HG02870 (cell line): Measurements from ENCODE around the gene CEP83.
A peak's percentile ranks its signal among the peaks of the same experiment; 100 is the strongest.
"Not testable (repeated sequence)": the region's sequence is repeated elsewhere in the genome, so short reads cannot be mapped to it uniquely, and the experiment has no call there.

Source experiments
- ATAC-seq: cut with Tn5 transposase; IDR thresholded peaks from one replicate; pipeline ENCODE4 v1.9.1; 2021; ENCODE audit warnings: mild to moderate bottlenecking, moderate library complexity; ENCODE audit not compliant: unreplicated experiment

The CEP83 gene, protein sequence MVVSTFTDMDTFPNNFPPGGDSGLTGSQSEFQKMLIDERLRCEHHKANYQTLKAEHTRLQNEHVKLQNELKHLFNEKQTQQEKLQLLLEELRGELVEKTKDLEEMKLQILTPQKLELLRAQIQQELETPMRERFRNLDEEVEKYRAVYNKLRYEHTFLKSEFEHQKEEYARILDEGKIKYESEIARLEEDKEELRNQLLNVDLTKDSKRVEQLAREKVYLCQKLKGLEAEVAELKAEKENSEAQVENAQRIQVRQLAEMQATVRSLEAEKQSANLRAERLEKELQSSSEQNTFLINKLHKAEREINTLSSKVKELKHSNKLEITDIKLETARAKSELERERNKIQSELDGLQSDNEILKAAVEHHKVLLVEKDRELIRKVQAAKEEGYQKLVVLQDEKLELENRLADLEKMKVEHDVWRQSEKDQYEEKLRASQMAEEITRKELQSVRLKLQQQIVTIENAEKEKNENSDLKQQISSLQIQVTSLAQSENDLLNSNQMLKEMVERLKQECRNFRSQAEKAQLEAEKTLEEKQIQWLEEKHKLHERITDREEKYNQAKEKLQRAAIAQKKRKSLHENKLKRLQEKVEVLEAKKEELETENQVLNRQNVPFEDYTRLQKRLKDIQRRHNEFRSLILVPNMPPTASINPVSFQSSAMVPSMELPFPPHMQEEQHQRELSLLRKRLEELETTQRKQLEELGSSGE

DNA sequence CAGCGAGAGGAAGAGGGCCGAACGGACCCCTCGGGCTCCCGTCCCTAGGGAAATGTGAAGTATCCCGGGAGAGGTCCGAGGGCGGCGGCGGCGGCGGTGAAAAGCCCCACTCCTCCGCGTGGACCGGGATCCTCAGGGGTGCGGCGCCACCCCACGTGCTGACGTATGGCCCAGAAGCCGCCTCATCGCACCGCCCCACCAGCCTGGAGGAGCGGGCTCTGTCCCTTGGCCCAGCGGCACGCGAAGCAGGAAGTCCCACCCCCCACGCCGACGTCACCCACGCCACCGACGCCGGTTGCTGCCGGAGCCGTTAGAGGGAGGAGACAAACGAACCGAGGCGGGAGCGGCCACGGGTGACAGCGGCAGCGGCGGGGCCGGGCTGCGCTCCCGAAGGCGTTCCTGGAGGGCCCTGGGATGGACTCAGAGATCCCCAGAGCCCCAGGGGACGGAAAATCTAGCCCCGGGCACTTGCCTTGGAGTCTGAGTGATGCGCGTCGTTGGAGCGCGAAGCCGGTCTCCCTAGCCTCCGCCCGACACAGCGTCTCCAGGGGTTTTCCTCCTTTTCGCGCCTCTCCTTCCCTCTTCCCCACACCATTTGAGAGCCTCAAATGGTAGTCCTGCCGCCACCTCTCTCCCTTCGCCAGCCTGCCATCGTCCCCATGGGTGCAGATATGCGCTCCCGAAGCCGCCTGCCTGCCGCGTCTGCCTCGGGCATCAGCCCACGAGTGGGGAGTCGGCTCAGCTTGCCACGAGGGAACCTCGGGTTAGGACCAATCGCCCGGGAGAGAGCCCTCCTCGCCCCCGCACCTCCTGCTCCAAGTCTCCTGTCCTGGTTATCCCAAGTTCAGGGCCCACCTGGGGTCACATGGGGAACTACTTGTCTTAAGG is at the start of gene CEP83:
TSS of gene CEP83 (minus strand) at position 140 of the 888 bp plus-strand sequence. CDS start 47,377 bp downstream, outside the sequence.
- peak; percentile 99 for ATAC-seq

DNA sequence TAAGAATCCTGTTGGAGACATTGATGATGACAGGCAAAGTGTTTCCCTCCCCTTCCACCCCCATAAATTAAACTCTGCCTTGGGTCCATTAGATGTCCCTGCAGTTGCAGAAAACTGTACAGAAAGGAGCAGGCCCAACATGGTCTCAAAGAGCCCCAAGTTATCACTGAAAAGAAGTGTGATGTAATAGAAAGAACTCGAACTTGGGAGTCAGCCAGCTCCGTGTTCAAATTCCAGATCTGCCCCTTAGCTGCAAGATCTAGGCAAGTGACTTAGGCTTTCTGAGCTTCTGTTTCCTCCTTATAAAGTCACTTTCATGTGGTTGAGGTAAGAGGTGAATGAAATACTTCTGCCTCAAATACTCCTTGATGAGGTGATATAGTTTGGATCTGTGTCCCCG is 49.6 kb upstream of the CEP83 start:
- ATAC-seq: no peak

DNA sequence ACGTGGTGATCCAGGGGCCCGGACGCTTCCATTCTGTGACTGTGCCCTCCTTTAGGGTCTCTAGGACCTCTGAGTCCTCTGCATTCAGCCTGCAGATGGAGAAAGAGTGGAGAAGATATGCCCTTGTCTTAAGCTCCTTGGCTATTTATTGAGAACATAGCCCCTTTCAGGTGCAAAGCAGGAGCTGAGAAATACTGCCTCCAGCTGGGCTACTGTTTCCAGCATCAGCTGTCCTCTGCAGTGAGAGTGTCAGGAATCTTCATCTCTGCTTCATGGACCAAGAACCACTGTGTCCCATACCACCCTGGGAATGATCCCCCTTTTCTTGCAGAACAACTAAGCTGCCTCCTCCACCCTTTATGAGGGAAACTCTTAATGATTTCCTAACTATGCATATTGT is 47.8 kb upstream of the CEP83 start:
- no peak for ATAC-seq

DNA sequence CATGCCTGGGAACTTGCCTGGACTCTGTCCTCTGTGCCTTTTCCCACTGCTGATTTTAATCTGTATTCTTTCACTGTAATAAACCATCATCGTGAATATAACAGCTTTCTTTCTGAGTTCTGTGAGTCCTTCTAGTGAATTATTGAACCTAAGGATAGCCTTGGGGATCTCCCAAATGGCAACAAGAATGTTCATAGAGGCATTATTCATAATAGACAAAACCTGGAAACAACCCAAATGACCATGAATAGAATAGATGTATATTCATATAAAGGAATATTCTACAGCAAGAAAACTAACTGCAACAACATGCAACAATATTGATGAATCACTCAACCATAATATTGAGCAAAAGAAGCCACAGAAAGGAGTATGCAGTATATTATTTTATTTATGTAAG is 44.7 kb upstream of the CEP83 start:
- no peak for ATAC-seq

DNA sequence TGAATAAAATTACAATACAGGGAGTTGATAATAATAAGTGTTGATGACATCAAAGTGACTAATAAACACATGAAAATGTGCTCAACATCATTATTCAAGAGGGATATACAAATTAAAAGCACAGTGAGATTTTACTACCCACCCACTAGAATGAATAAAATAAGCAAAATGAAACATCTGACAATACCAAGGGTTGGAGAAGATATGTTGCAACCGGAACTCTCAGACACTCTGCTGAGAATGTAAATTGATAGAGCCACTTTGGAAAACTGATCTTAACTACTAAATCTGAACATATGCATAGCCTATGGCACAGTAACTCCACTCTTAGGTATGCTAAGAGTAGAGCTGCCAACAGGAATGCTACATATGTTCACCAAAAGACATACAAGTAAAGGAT is 44.0 kb upstream of the CEP83 start:
- ATAC-seq: no peak

DNA sequence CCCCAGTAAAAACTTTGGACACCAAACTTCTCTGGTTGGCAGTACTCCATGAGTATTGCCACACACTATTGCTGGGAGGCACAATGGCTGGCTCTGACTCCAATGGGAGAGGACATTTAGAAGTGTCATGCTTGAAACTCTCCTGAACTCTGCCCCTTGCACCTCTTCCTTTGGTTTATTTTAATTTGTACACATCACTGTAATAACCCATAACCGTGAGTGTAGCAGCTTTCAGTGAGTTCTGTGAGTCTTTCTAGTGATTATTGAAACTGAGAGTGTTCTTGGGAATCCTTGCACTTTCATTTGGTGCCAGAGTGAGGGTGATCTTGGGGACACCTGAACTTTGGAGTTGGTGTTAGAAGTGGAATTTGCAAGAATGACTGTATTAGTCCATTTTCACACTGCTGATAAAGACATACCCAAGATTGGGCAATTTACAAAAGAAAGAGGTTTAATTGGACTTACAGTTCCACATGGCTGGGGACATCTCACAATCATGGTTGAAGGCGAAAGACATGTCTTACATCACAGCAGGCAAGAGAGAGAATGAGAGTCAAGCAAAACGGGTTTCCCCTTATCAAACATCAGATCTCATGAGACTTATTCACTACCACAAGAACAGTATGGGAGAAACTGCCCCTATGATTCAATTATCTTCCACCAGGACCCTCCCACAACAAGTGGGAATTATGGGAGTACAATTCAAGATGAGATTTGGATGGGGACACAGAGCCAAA is 41.3 kb upstream of the CEP83 start:
- no peak for ATAC-seq

DNA sequence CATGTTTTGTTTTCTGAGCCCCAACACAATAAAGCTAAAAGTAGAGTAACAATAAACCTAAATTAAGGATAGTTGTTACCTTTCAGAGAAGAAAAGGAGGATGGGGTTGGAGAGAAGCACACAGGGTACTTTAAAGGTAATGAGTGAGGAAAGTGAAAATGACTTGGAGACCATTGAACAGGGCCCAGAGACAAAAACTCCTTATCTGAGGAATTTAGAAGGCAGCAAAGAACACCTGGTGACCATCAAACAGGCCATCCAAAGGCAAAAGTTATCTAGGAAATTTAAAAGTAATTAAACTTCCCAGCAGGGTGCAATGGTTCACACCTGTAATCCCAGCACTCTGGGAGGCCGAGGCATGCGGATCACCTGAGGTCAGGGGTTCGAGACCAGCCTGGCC is 39.0 kb upstream of the CEP83 start:
- no peak for ATAC-seq

DNA sequence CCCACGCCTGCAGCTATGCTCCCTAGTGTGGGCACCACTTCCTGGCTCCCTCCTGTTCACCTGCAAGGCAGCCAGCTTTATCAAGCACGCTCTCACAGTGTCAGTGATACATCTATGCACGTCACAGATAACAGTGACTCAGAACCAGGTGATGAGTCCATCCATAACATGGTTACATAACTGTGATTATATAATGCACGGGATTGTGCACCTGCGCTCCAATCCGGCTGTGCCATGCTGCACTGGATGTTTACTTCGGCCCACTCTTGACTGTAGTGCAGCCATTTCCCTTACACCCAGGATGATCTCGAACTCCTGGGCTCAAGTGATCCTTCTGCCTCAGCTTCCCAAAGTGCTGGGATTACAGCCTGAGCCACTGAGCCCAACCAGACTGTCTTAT is 38.4 kb upstream of the CEP83 start:
- ATAC-seq: no peak

DNA sequence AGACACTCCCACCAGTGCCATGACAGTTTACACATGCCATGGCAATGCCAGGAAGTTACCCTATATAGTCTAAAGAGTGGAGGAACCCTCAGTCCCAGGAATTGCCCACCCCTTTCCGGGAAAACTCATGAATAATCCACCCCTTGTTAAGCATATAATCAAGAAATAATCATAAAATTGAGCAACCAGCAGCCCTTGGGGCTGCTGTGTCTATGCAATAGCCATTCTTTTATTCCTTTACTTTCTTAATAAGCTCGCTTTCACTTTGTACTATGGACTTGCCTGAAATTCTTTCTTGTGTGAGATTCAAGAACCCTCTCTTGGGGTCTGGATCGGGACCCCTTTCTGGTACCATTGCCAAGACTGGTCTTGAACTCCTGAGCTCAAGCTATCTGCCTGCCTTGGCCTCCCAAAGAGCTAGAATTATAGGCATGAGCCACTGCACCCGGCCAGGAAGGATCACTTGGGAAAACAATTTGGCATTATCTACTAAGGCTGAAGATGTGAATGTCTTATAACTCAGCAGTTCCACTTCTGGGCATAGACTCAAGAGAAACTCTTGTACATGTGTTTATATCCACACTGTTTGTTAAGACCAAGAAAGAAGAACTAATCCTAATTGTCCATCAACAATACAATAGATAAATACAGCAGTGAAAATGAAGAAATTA is 35.9 kb upstream of the CEP83 start:
- no peak for ATAC-seq

DNA sequence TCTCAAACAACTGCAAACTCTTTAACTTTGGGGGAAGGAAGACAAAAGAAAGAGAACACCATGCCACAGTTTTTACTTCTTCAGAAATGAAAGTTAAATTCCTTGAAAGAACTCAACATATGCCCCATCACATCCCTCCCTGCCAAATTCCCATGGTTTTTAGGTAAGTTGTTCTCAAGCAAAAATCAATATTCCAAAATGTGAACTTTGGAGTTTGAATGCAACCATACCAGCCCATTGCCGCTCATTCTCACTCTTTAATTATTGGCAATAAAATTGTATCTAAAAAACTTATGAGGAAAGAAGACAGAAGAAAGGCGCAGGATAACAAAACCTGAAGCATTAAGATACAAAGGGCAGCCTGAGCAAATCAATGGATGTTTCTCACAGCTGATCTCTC is 31.8 kb upstream of the CEP83 start:
- no peak for ATAC-seq

DNA sequence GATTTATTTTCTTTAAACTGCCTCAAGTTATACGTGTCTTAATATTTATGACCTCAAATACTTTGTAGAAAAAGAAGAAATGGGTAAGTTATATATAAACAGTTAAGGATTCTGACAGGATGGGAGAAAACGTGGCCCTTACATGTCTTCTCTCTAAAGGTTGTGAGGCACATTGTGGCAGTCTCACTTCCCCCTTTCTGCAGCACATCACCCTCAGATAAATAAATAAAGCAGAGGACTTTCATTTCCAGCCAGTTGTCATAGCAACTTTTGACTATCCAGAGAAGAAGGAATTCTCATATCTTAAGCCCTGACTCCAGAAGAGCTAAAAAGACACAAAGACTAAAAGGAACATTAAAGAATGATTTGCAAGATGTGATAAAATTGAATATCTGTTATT is 28.8 kb upstream of the CEP83 start:
- peak; percentile 99 for ATAC-seq

DNA sequence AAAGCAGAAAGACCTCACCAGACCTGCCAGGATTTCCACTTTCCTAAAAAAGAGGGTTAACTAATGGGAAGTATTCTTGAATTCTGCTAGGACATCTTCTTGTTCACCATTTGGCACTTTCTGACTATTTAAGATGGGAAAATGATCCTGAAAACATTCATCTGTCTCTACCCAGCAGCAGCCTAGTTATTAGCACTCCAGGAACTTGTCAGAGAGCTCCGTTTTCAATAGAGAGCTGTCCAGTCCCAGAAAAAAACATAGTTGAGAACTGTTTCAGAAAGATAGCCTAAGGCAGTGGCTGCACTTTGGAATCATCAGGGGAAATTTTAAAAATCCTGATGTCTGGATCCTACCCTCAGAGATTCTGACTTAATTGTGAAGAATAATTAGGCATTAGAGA is 22.1 kb upstream of the CEP83 start:
- ATAC-seq: no peak

DNA sequence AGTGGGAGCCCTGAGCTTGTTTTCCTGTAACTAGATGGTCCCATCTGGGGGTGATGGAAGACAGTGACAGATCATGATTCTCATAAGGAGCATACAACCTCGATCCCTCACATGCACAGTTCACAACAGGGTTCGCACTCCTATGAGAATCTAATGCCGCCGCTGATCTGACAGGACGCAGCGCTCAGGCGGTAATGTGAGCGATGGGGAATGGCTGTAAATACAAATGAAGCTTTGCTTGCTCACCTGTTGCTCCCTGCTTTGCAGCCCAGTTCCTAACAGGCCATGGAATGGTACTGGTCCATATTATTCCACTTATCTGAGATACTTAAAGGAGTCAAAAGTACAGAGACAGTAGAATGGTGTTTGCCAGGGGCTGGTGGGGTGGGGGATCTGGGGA is 9.9 kb upstream of the CEP83 start:
- no peak for ATAC-seq

DNA sequence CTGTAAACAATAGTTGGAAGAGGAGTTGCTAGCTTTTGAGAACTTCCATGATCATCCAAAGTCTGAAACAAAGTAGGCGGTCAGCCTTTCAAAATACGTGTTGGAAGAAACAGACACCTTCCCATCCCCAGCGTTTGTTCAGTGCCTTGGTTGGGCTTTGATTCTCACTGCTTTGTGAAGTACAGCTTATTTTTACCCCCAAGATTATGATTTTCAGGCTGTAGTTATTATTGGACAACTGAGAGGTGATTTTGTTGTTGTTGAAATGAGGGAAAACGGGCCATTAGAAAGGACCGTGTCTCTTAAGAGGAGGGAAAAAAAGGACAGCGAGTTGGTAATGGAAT is 921 bp upstream of the CEP83 start:
- ATAC-seq: no peak

DNA sequence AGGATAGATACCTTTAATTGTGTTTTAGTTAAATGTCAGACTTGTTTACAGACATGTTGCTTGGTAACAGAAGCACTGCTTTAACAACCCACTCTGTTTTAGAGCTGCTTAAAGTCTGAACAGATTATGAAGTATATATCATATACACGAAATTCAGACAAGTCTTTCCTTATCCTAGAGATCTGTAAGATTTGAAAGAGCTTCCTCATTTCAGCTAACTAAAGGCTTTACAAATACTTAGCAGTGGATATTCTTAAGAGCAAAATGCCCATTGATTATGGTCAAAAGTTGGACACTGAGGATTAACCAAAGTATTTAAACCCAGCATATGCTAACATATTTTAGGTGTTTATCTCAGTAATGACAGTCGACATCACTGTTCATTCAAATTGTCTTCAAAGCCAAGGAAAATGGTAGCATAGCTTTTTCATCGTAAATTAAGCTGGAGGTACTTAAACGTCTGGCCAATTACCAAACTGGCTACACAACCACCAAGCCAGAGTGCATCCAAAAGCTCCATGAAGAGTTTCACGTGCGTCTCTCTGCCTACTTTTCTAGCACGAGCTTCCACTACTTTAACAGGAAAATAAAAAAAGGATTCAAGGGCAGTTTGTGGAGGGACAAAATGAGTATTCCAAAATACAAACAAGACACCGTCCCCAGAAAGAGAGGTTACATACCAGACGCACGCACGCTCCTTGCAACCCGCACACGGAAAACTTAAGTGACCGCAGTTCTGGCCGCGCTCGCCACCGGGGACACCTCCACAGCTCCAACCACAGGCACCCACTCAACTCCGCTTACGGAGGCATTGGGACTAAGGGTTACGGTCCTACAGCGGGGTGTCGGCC is 565 bp downstream of the CEP83 start:
- ATAC-seq: peak; percentile 38

DNA sequence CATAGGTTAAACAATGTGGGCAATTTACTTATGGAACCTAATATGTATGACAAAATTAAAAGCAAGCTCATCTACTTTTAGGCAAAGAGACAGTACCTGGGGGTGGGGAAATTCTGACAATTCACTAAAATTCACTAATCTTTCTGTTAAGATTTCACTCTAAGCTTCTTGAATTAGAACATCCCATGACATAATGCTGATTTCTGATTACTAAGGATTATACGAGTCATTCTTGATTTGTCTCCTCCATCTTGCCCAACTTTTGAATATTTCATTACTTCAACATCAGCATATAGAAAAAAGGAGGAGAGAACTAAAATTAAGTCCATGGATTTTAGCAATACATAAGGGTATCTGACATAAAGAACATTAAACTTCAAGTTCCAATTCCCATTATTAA is 2.4 kb downstream of the CEP83 start:
- no peak for ATAC-seq

DNA sequence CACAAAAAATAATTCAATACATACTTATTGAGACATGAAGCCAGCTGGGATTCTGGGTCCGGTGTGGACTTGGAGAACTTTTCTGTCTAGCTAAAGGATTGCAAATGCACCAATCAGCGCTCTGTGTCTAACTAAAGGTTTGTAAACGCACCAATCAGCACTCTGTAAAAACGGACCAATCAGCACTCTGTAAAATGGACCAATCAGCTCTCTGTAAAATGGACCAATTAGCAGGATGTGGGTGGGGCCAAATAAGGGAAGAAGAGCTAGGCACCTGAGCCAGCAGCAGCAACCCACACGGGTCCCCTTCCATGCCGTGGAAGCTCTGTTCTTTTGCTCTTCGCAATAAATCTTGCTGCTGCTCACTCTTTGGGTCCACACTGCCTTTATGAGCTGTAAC is 5.3 kb downstream of the CEP83 start:
- not testable (repeated sequence) for ATAC-seq

DNA sequence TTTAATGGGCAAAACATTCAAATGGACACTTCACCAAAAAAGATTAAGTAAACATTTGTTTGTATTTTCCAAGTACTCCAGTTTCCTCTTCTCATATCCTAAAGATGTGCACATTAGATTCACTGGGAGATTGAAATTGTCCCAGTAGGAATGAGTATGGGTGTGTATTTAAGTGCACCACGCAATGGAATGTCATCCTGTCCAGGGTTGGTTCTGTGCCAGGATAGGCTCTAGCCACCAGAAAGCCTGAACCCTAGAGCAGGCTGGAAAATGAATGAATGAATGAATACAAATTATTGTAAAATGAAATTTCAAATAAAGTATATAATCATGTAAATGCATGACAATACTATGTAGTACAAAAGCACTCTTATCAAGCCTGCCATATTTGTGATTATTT is 14.0 kb downstream of the CEP83 start:
- no peak for ATAC-seq

DNA sequence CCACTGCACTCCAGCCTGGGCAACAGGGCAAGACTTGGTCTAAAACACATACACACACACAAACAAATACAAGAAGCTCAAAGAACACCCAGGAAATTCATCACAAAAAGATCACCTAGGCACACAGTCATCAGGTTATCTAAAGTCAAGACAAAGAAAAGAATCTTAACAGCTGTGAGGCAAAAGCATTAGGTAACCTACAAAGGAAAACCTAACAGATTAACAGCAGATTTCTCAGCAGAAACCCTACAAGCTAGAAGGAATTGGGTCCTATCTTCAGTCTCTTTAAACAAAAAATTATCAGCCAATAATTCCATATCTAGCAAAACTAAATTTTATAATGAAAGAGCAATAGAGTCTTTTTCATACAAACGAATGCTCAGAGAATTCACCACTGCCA is 22.4 kb downstream of the CEP83 start:
- ATAC-seq: no peak
